ENCODE data around the gene BAIAP2L2.

Gene BAIAP2L2

DNA sequence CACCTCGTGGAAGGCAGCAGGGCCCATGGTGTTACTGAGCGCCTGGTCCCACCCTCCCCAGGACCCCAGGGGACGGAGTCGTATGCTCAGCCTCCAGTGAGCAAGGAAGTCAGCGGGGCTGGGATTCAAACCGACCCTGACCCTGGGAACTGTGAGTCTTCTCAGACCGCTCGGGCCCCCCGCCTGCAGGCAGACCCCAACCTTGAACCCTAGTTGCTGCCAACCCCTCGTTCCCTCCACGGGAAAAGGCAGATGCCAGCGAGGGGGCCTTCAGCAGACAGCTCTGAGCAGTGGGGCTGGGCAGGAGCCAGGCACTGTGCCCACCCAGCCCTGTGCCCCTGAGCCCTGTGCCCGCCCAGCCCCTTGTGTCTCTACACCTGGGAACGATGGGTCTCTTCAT, 32.9 kb downstream of the BAIAP2L2 start:
- no peak for TF ChIP-seq ZFX (IDR thresholded peaks at IDR 0.05; ENCODE audit: borderline replicate concordance)
- no peak overlapping the region for H3K27ac ChIP-seq

DNA sequence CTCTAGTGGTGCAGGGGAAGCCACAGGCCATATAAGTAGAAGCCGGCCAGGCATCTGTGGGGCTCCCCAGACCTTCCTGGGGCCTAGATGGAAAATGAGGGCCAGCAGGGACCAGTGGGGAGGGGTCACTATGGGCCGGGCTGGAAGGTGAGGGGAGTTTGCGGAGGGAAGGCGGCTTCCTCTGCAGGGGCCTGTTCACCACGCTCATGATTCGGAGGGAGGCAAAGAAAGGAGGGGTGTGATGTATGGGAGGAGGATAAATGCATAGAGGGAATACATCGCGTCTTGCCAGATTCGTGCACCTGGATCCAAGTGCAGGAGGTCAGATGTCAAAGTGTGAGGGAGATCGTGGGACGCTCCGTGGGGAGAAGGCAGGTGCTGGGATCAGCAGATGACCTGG, 33.4 kb downstream of the BAIAP2L2 start:
- TF ChIP-seq, protein P1, sequence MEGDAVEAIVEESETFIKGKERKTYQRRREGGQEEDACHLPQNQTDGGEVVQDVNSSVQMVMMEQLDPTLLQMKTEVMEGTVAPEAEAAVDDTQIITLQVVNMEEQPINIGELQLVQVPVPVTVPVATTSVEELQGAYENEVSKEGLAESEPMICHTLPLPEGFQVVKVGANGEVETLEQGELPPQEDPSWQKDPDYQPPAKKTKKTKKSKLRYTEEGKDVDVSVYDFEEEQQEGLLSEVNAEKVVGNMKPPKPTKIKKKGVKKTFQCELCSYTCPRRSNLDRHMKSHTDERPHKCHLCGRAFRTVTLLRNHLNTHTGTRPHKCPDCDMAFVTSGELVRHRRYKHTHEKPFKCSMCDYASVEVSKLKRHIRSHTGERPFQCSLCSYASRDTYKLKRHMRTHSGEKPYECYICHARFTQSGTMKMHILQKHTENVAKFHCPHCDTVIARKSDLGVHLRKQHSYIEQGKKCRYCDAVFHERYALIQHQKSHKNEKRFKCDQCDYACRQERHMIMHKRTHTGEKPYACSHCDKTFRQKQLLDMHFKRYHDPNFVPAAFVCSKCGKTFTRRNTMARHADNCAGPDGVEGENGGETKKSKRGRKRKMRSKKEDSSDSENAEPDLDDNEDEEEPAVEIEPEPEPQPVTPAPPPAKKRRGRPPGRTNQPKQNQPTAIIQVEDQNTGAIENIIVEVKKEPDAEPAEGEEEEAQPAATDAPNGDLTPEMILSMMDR (IDR thresholded peaks at IDR 0.05), result no peak

DNA sequence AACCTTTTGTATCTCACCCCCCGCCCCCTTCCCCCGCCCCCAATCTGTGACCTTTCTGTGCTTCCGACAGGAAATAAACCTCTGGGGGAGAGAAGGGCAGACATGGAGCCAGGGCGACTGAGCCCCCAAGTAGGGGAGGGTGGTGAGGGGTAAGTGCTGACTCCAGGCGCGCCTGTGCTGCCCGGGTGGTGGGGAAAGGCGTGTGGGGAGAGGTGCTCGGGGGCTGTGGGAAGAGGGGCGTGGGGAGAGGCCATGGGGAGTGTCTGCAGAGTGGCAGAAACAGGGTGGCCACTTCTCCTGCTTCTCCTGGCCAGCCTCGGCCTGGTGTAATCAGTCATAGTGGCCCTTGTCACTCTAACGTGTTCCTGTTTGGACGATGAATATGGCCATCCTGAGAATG, 34.5 kb downstream of the BAIAP2L2 start:
- H3K27ac ChIP-seq, result no peak overlapping the region
- TF ChIP-seq ZFX (IDR thresholded peaks at IDR 0.05; ENCODE audit: borderline replicate concordance), result no peak
- TF ChIP-seq, protein P1 (IDR thresholded peaks at IDR 0.05), result no peak

More for the DNA sequence above, 33.4 kb downstream of the BAIAP2L2 start:
- H3K27ac ChIP-seq, result no peak overlapping the region

DNA sequence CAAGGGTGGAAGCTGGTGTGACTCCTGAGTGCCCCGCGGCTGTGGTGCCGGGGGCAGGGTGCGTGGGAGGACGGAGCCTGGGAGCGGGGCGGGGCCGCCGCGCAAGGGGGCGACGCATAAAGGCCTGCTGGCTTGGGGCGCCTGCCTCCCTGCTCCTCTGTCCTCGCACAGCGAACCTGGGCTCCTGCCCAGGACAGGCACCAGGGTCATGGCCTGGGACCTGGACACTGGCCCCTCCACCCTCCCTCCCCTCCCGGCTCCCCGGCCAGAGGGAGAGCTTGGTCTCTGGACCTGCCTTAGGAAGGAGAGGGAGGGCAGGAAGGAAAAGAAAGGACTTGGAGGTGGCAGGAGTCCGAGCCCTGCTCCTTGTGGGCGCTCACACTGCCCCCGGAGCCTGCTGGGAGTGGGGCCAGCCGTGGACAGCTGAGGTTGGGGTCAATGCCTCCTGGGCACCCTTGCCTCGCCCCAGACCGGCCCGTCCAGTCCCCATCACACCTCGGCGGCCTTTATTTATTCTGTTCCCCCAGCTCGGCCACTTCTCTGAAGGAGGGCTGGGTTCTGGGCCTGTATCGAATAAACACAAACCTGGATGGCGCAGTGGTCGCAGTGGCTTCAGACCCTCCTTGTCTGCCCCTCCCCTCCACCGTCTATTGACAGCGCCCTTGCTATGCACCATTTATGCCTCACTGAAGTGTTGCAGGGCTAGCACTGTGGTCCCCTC, 35.2 kb downstream of the BAIAP2L2 start:
- no peak for TF ChIP-seq ZFX (IDR thresholded peaks at IDR 0.05; ENCODE audit: borderline replicate concordance)
- TF ChIP-seq, protein P1 (IDR thresholded peaks at IDR 0.05), result no peak
- H3K27ac ChIP-seq, result no peak overlapping the region

DNA sequence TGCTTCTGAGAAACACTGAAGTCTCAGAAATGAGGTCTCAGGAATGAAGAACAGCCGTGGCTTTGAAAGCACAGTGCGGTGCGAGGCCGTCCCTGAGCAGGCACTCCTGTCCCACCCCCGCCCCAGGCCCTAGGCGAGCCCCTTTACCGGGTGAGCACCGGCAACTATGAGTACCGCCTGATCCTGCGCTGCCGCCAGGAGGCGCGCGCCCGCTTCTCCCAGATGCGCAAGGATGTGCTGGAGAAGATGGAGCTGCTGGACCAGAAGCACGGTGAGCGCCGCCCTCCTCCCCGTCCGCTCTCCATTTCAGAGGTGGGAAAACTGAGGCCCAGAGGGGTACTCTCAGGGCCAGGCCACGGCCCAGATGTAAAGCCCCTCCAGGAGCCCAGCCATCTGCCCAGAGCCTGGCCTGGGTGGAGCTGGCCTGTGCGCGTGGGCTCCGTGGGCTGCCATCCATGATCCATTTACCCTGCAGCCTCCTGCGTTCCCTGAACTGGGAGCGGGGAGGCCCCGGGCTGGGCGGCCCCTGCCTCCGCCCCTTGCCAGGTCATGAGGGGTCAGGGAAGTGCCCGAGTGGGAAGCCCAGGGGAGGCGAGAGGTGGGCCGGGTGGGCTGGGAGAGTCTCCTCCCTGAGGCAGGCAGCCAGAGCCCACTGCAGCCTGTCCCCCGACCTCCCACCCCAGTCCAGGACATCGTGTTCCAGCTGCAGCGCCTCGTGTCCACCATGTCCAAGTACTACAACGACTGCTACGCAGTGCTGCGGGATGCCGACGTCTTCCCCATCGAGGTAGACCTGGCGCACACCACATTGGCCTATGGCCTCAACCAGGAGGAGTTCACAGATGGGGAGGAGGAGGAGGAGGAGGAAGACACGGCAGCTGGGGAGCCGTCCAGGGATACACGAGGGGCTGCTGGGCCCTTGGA, 36.0 kb downstream of the BAIAP2L2 start:
- no peak overlapping the region for H3K27ac ChIP-seq
- TF ChIP-seq ZFX (IDR thresholded peaks at IDR 0.05; ENCODE audit: borderline replicate concordance), result no peak
- TF ChIP-seq, protein P1 (IDR thresholded peaks at IDR 0.05), result no peak

DNA sequence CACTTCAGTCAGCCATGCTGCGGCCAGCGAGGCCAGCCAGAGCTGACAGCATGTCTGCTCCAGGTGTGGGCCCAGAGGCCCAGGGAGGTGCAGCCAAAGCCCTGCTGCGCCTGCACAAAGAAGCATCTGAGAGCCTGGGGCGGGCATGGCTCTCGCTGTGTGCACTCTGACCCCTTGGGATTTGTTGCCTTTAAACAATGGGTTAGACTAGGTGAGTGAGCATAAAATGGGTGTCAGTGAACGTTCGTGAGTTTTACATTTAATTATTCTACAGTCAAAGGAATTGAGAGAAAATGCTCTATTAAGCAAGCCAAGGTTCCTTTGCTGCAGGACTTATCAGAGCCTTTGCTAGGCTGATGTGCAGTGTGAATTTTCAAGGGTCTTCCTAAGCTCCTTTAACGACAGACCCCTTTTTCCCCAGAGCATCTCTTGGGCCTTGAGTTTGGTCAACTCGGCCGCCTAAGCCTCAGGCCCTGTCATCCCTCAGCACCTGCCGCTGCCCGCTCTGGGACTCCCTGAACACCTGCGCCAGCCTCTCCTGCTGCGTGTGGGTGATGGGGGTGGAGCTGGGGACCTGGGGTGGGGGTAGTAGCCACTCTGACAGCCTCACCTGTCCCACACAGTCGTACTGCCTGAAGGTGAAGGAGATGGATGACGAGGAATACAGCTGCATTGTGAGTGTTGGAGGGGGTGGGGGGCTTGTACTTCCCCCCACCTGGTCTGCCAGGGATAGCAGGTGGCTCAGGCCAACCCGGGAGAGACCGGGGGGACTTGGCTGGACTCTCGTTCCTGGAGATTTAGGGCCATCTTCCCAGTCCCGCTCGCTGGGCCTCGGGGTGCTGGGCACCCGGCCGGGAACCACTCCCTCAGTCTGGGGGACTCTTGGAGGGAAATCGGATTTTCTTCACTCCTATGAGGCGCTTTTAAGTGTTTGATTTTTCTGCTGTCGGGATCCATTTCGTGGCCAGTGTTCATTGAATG, 37.0 kb downstream of the BAIAP2L2 start:
- TF ChIP-seq, protein P1 (IDR thresholded peaks at IDR 0.05), result no peak
- TF ChIP-seq ZFX (IDR thresholded peaks at IDR 0.05; ENCODE audit: borderline replicate concordance), result no peak
- H3K27ac ChIP-seq, result no peak overlapping the region

Measured in 22Rv1 (cell line).